K562 (cell line): ENCODE data around the gene B3GALT5. TPM values are rescaled to one million over a fixed set of nuclear protein-coding genes. Genes with fewer than 3 reads are reported as not detected.

ENCODE experiments used
- ADNP ChIP-seq: fragments of 200-800 bp; sonication (Bioruptor generic); IDR thresholded peaks from 2 replicates; pipeline ENCODE4 v1.6.1; 2016; ENCODE audit warnings: missing genetic modification characterization, missing compliant biosample characterization
- ERF ChIP-seq: fragments of 450-650 bp; formaldehyde crosslinking; IDR thresholded peaks from 2 replicates; pipeline ENCODE4 v1.4.0; 2020; ENCODE audit warnings: mild to moderate bottlenecking, mixed read lengths
- HMG20B ChIP-seq: fragments of 250-450 bp; sonication (Bioruptor Pico); IDR thresholded peaks from 2 replicates; pipeline ENCODE4 v1.5.0; 2021; ENCODE audit warnings: mild to moderate bottlenecking
- NFIC ChIP-seq: fragments of 450-650 bp; IDR thresholded peaks from 2 replicates; pipeline ENCODE4 v1.6.1; 2017; ENCODE audit warnings: mild to moderate bottlenecking, inconsistent platforms
- ZBTB40 ChIP-seq, 2 experiments: fragments of 450-650 bp in 1 of 2; sonication (generic) in 1 of 2; formaldehyde crosslinking in 1 of 2; IDR thresholded peaks; 2 replicates each; pipeline versions ENCODE4 v1.7.1 to v1.9.0; 2016 to 2022; ENCODE audit warnings: inconsistent platforms in 1 of 2, mild to moderate bottlenecking in 1 of 2, missing genetic modification reagents in 1 of 2
- ZHX1 ChIP-seq: fragments of 150-350 bp; conservative IDR thresholded peaks from 2 replicates; pipeline ENCODE4 v1.6.1; 2014; ENCODE audit warnings: low read length
- ZNF318 ChIP-seq, 2 experiments: fragments of 450-650 bp; IDR thresholded peaks; 2 replicates each; pipeline ENCODE4 v1.6.1; 2016; ENCODE audit warnings: mild to moderate bottlenecking in 2 of 2, borderline replicate concordance in 1 of 2, low read depth in 1 of 2, moderate library complexity in 1 of 2
- polyA plus RNA-seq, 8 experiments: library from polyadenylated mRNA; depleted of rRNA in 4 of 8; stranded (reverse) in 5 of 8; unstranded in 3 of 8; fragments of >200 nt; fragmentation: Nextera tagmentation in 2 of 8; fragmentation: Illumina TruSeq in 1 of 8; extraction: Ambion mirVana in 2 of 8; extraction: Trizol in 1 of 8; gene quantifications; 2 replicates each; pipeline versions ENCODE4 v1.2.1 to v1.2.3, GENCODE V29; 2011 to 2014; ENCODE audit warnings: inconsistent platforms in 1 of 8, missing spikeins in 1 of 8
- total RNA-seq, 7 experiments: library from RNA; depleted of rRNA in 6 of 7; stranded (reverse); fragments of >200 nt in 6 of 7; fragmentation: Illumina TruSeq in 2 of 7; extraction: Trizol in 2 of 7; gene quantifications; 2 replicates each; pipeline versions ENCODE4 v1.2.1 to v1.2.3, GENCODE V29; 2011 to 2021; ENCODE audit warnings: low replicate concordance in 1 of 7

Gene B3GALT5
- total and polyA plus RNA-seq, 9 of the 15 experiments (the other 6 are each of a cell fraction or from before 2014, with no cell fraction given), result 0.02 TPM; not detected in 8

GRCh38 chr21:39666026-39666425 is 53.3 kb downstream of the B3GALT5 start (continued):
- TF ChIP-seq ZNF318 (IDR thresholded peaks at IDR 0.05; ENCODE audit: borderline replicate concordance in 1 of 2, low read depth in 1 of 2) (no peak), ZHX1 (no peak), ERF (CRISPR knock-in tag) (no peak), HMG20B (no peak), NFIC (no peak), ADNP (no peak), ZBTB40 (IDR thresholded peaks at IDR 0.05) (no peak), ZBTB40 (CRISPR knock-in tag; IDR thresholded peaks at IDR 0.05) (no peak)
